Natural killer cell (primary cell): ENCODE data around the gene CLASP1. TPM values are rescaled to one million over a fixed set of nuclear protein-coding genes. Genes with fewer than 3 reads are reported as not detected.
"Not testable (repeated sequence)": the region's sequence is repeated elsewhere in the genome, so short reads cannot be mapped to it uniquely, and the experiment has no call there.

ENCODE experiments used
- ATAC-seq, 3 donors: fragments of 150-1000 bp in 2 of 3; fragments of 200-7000 bp in 1 of 3; cut with Tn5 transposase; 1 replicate in 1 of 3; 2 replicates in 2 of 3; pipeline ENCODE4 v1.10.0; 2021; ENCODE audit warnings: mild to moderate bottlenecking in 2 of 3, moderate library complexity in 2 of 3
- DNase-seq, 2 donors: peaks; one replicate each; pipeline versions ENCODE4 v3.0.0 to v3.0.0-alpha.2; 2013 to 2021; ENCODE audit warnings: mixed read lengths in 1 of 2
- H3K27ac ChIP-seq: one replicate; pipeline ENCODE4 v1.5.1; 2013; ENCODE audit warnings: mild to moderate bottlenecking, low read length
- H3K27me3 ChIP-seq: one replicate; pipeline ENCODE4 v1.6.1; 2013; ENCODE audit warnings: low read length; ENCODE audit not compliant: control insufficient read depth, insufficient read depth
- H3K36me3 ChIP-seq: one replicate; pipeline ENCODE4 v1.6.1; 2013; ENCODE audit warnings: low read length; ENCODE audit not compliant: control insufficient read depth, insufficient read depth
- H3K4me1 ChIP-seq: one replicate; pipeline ENCODE4 v1.6.1; 2013; ENCODE audit warnings: low read length; ENCODE audit not compliant: control insufficient read depth, insufficient read depth
- H3K4me3 ChIP-seq: one replicate; pipeline ENCODE4 v1.5.1; 2013; ENCODE audit warnings: low read length
- H3K9me3 ChIP-seq: one replicate; pipeline ENCODE4 v1.6.1; 2013; ENCODE audit warnings: low read length; ENCODE audit not compliant: control insufficient read depth, insufficient read depth
- H3K27ac Mint-ChIP-seq, 2 donors: one replicate each; pipeline ENCODE4 v1.8.0; 2022; ENCODE audit warnings: mild to moderate bottlenecking in 2 of 2, mixed read lengths in 2 of 2, moderate library complexity in 1 of 2
- H3K27me3 Mint-ChIP-seq, 2 donors: one replicate each; pipeline ENCODE4 v1.8.0; 2022; ENCODE audit warnings: low read depth in 2 of 2, mixed read lengths in 2 of 2
- H3K36me3 Mint-ChIP-seq: one replicate; pipeline ENCODE4 v1.8.0; 2022; ENCODE audit warnings: mixed read lengths
- H3K4me1 Mint-ChIP-seq, 2 donors: one replicate each; pipeline ENCODE4 v1.8.0; 2022; ENCODE audit warnings: mixed read lengths in 2 of 2
- H3K4me3 Mint-ChIP-seq: one replicate; pipeline ENCODE4 v1.8.0; 2022; ENCODE audit warnings: mild to moderate bottlenecking, moderate library complexity, mixed read lengths
- H3K9me3 Mint-ChIP-seq, 2 donors: one replicate each; pipeline ENCODE4 v1.8.0; 2022; ENCODE audit warnings: mixed read lengths in 2 of 2
- WGBS: methylation state at CpG from one replicate; pipeline ENCODE4 v1.1.7; 2013; ENCODE audit warnings: missing lambda C conversion rate; ENCODE audit not compliant: insufficient coverage; 5-methylcytosine and 5-hydroxymethylcytosine counted together
- intact Hi-C: fragments of 100-400 bp; cut with micrococcal nuclease; formaldehyde crosslinking; loops from one replicate; pipeline ENCODE4 v1.14.2; 2022
- total RNA-seq, 4 donors: library from RNA; stranded (reverse); fragments of 120-200 nt in 1 of 4; gene quantifications; one replicate each; pipeline versions ENCODE4 v1.2.3 to v1.2.4, GENCODE V29; 2013 to 2022
- TF ChIP-seq, protein P1 (sequence below): fragments of 200-600 bp; IDR thresholded peaks from one replicate; pipeline ENCODE4 v1.8.0; 2022; ENCODE audit warnings: antibody characterized with exemption

CLASP1 gene
- total RNA-seq, 3 donors from 2014 or later (not counting 1 experiment from before 2014, with no cell fraction given): 125 to 142 (median 127) TPM

- no peak overlapping the region for H3K4me3 ChIP-seq
- intact Hi-C loops: no loop called here
- ATAC-seq (no peak), DNase-seq (no peak)
- no peaks in the 10 kb centered on the region for H3K4me1 ChIP-seq
- no peaks in the 10 kb centered on the region for H3K9me3 Mint-ChIP-seq
- no peak overlapping the region for H3K27ac ChIP-seq
- H3K36me3 Mint-ChIP-seq: peaks cover 13% of the 10 kb centered on the region
- H3K9me3 ChIP-seq: no peaks in the 10 kb centered on the region
- H3K27me3 Mint-ChIP-seq: no peaks in the 10 kb centered on the region
- H3K36me3 ChIP-seq: peaks cover 66% of the 10 kb centered on the region
- H3K27me3 ChIP-seq: no peaks in the 10 kb centered on the region
- WGBS: 100% methylated on average over 1 of the region's 3 CpGs
- TF ChIP-seq, protein P1, sequence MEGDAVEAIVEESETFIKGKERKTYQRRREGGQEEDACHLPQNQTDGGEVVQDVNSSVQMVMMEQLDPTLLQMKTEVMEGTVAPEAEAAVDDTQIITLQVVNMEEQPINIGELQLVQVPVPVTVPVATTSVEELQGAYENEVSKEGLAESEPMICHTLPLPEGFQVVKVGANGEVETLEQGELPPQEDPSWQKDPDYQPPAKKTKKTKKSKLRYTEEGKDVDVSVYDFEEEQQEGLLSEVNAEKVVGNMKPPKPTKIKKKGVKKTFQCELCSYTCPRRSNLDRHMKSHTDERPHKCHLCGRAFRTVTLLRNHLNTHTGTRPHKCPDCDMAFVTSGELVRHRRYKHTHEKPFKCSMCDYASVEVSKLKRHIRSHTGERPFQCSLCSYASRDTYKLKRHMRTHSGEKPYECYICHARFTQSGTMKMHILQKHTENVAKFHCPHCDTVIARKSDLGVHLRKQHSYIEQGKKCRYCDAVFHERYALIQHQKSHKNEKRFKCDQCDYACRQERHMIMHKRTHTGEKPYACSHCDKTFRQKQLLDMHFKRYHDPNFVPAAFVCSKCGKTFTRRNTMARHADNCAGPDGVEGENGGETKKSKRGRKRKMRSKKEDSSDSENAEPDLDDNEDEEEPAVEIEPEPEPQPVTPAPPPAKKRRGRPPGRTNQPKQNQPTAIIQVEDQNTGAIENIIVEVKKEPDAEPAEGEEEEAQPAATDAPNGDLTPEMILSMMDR: no peak
- no peak overlapping the region for H3K4me3 Mint-ChIP-seq
- H3K4me1 Mint-ChIP-seq: peaks cover under 1% of the 10 kb centered on the region in 2 donors
- H3K27ac Mint-ChIP-seq: peak overlapping the region in 1 of 2 donors; percentile 47
These were observed 303.4 kb downstream of the CLASP1 start for GRCh38 chr2:121345887-121346286.

DNA sequence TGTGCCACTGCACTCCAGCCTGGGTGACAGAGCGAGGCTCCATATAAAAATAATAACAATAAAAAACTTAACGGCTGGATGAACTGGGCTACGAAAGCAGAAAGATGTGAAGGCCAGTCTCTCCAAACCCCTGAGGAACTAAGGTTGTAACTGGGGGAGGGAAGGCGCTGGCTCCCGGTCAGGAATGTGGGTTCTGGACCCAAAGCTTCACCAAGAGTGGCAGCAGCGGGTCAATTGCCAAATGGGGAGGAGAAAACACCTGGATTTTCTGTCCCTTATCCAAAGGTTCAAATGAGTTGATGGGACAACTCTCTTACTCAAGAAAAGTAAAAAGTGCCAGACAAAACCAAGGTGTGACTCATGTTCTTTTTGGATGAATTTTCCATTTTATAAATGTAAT, 304.2 kb downstream of the CLASP1 start:
- no peaks in the 10 kb centered on the region for H3K27me3 Mint-ChIP-seq
- no peak overlapping the region for H3K27ac ChIP-seq
- ATAC-seq (no peak), DNase-seq (no peak)
- 96% methylated on average over 5 of the region's 6 CpGs for WGBS
- H3K4me1 Mint-ChIP-seq: peaks cover 7 to 9% of the 10 kb centered on the region in 2 donors
- H3K36me3 Mint-ChIP-seq: peaks cover 21% of the 10 kb centered on the region
- H3K36me3 ChIP-seq: peaks cover 66% of the 10 kb centered on the region
- H3K4me3 Mint-ChIP-seq: no peak overlapping the region
- no peaks in the 10 kb centered on the region for H3K27me3 ChIP-seq
- no peak overlapping the region for H3K27ac Mint-ChIP-seq
- no peaks in the 10 kb centered on the region for H3K9me3 ChIP-seq
- TF ChIP-seq, protein P1: no peak
- no peaks in the 10 kb centered on the region for H3K9me3 Mint-ChIP-seq
- intact Hi-C loops: no loop called here
- no peak overlapping the region for H3K4me3 ChIP-seq
- no peaks in the 10 kb centered on the region for H3K4me1 ChIP-seq

GRCh38 chr2:121343828-121344399, 305.3 kb downstream of the CLASP1 start:
- DNase-seq, H3K27ac ChIP-seq, H3K4me3 ChIP-seq, H3K27me3 Mint-ChIP-seq, H3K27me3 ChIP-seq, H3K4me3 Mint-ChIP-seq, H3K4me1 Mint-ChIP-seq, H3K9me3 ChIP-seq, ATAC-seq, H3K27ac Mint-ChIP-seq, intact Hi-C loops, H3K4me1 ChIP-seq, H3K9me3 Mint-ChIP-seq: not testable (repeated sequence)
- peaks cover 24% of the 10 kb centered on the region for H3K36me3 Mint-ChIP-seq
- peaks cover 70% of the 10 kb centered on the region for H3K36me3 ChIP-seq
- WGBS: 98% methylated on average over 10 of the region's 12 CpGs

GRCh38 chr2:121343191-121343590, 306.1 kb downstream of the CLASP1 start:
- 94% methylated on average over 2 of the region's 2 CpGs for WGBS
- H3K9me3 ChIP-seq: no peaks in the 10 kb centered on the region
- H3K36me3 Mint-ChIP-seq: peaks cover 24% of the 10 kb centered on the region
- no peak overlapping the region for H3K27ac Mint-ChIP-seq
- intact Hi-C loops: no loop called here
- no peak overlapping the region for H3K4me3 ChIP-seq
- H3K4me1 Mint-ChIP-seq: peaks cover 7 to 9% of the 10 kb centered on the region in 2 donors
- DNase-seq (no peak), ATAC-seq (no peak)
- H3K9me3 Mint-ChIP-seq: no peaks in the 10 kb centered on the region
- no peak overlapping the region for H3K27ac ChIP-seq
- no peaks in the 10 kb centered on the region for H3K27me3 Mint-ChIP-seq
- no peaks in the 10 kb centered on the region for H3K27me3 ChIP-seq
- H3K4me1 ChIP-seq: no peaks in the 10 kb centered on the region
- TF ChIP-seq, protein P1: no peak
- peaks cover 73% of the 10 kb centered on the region for H3K36me3 ChIP-seq
- no peak overlapping the region for H3K4me3 Mint-ChIP-seq
